GM12878 (cell line): Measurements from ENCODE around the gene RAB6B. TPM values are rescaled to one million over a fixed set of nuclear protein-coding genes. Genes with fewer than 3 reads are reported as not detected.

Experiments
- ATAC-seq: fragments of 200-7000 bp; cut with Tn5 transposase; 3 replicates; pipeline ENCODE4 v1.9.1; 2020; ENCODE audit warnings: mild to moderate bottlenecking, moderate library complexity
- BruUV-seq: library from RNA; stranded (reverse); fragments of 400-500 nt; replicated peaks from 2 replicates; lab custom pipeline; 2021; lab: Mats Ljungman, UMichigan
- CTCF ChIA-PET: fragments of 300-600 bp; sonication (Branson Sonifier 250); formaldehyde crosslinking; extraction: SDS; loops from one replicate; lab custom pipeline; 2021; ENCODE audit warnings: inconsistent platforms; lab: Yijun Ruan, JAX
- POLR2A ChIA-PET: fragments of 350-600 bp; formaldehyde crosslinking; extraction: SDS; loops from one replicate; lab custom pipeline; 2021; ENCODE audit warnings: inconsistent platforms; lab: Charles Lee
- RAD21 ChIA-PET: fragments of 300-600 bp; sonication (Branson Sonifier 250); formaldehyde crosslinking; loops from one replicate; lab custom pipeline; 2023; ENCODE audit warnings: antibody characterized with exemption; ENCODE audit not compliant: unreplicated experiment; lab: Charles Lee
- SMC1A ChIA-PET: fragments of 300-600 bp; sonication (Branson Sonifier 250); formaldehyde crosslinking; loops from one replicate; lab custom pipeline; 2023; ENCODE audit not compliant: unreplicated experiment, uncharacterized antibody; lab: Charles Lee
- DNase-seq: peaks from one replicate; pipeline ENCODE4 v3.0.0-alpha.2; 2011; ENCODE audit warnings: low read depth, low spot score
- FAIRE-seq: peaks from 3 replicates; lab custom pipeline; 2011; peaks lifted over from hg19 to GRCh38; lab: Jason Lieb, UNC
- H2AFZ ChIP-seq: 2 replicates; pipeline ENCODE4 v1.6.0; 2011; ENCODE audit warnings: low read depth, low read length, control low read depth; ENCODE audit not compliant: control insufficient read depth
- H3K27ac ChIP-seq: 2 replicates; pipeline ENCODE4 v1.5.1; 2011; ENCODE audit warnings: control low read depth; ENCODE audit not compliant: control insufficient read depth, insufficient read depth
- H3K27me3 ChIP-seq, 2 experiments: replicated peaks in 1 of 2; 2 replicates each; pipeline versions ENCODE4 v1.6.0 to v1.6.1; 2011; ENCODE audit warnings: low read length in 1 of 2; ENCODE audit not compliant: control insufficient read depth in 2 of 2, insufficient read depth in 2 of 2
- H3K36me3 ChIP-seq, 2 experiments: 2 replicates each; pipeline ENCODE4 v1.5.1; 2011; ENCODE audit warnings: low read length in 1 of 2; ENCODE audit not compliant: control insufficient read depth in 2 of 2, insufficient read depth in 2 of 2
- H3K4me1 ChIP-seq: 2 replicates; pipeline ENCODE4 v1.6.1; 2011; ENCODE audit warnings: mild to moderate bottlenecking, low read length, moderate library complexity, mixed read lengths; ENCODE audit not compliant: control insufficient read depth, insufficient read depth
- H3K4me2 ChIP-seq: 2 replicates; pipeline ENCODE4 v1.6.0; 2011; ENCODE audit warnings: control low read depth; ENCODE audit not compliant: control insufficient read depth, insufficient read depth
- H3K4me3 ChIP-seq: fragments of 200-600 bp; sonication (generic); 2 replicates; pipeline ENCODE4 v1.5.1; 2016
- H3K79me2 ChIP-seq: 2 replicates; pipeline ENCODE4 v1.6.0; 2011; ENCODE audit warnings: low read length; ENCODE audit not compliant: control insufficient read depth, insufficient read depth
- H3K9ac ChIP-seq: 2 replicates; pipeline ENCODE4 v1.8.0; 2011; ENCODE audit warnings: low read length, control low read depth, mixed read lengths; ENCODE audit not compliant: control insufficient read depth, insufficient read depth
- H3K9me3 ChIP-seq: replicated peaks from 3 replicates; pipeline ENCODE4 v1.5.1; 2011; ENCODE audit warnings: mild to moderate bottlenecking, low read length; ENCODE audit not compliant: control insufficient read depth, insufficient read depth
- H4K20me1 ChIP-seq: 2 replicates; pipeline ENCODE4 v1.6.0; 2011; ENCODE audit not compliant: control insufficient read depth, insufficient read depth
- ASH2L ChIP-seq: fragments of 300-600, 200-600 bp; sonication (generic); IDR thresholded peaks from 2 replicates; pipeline ENCODE4 v1.6.1; 2017; ENCODE audit warnings: low read depth, mild to moderate bottlenecking, borderline replicate concordance
- CEBPB ChIP-seq, 2 experiments: fragments of 150-350 bp in 1 of 2; IDR thresholded peaks; 2 replicates each; pipeline ENCODE4 v1.6.1; 2012 to 2014; ENCODE audit warnings: low read depth in 2 of 2, low read length in 2 of 2, borderline replicate concordance in 1 of 2, inconsistent platforms in 1 of 2
- CHD4 ChIP-seq: fragments of 200-600 bp; sonication (generic); IDR thresholded peaks from 2 replicates; pipeline ENCODE4 v1.6.1; 2016; ENCODE audit warnings: mild to moderate bottlenecking
- MYB ChIP-seq: fragments of 150-350 bp; IDR thresholded peaks from 2 replicates; pipeline ENCODE4 v1.6.1; 2014; ENCODE audit warnings: mild to moderate bottlenecking, low read depth, low read length, borderline replicate concordance
- POLR2AphosphoS2 ChIP-seq: IDR thresholded peaks from 2 replicates; pipeline ENCODE4 v1.6.1; 2011; ENCODE audit warnings: low read depth, mild to moderate bottlenecking, low read length, improper control_type of control experiment, moderate library complexity
- POLR2AphosphoS5 ChIP-seq: IDR thresholded peaks from 2 replicates; pipeline ENCODE4 v1.6.1; 2011; ENCODE audit warnings: mild to moderate bottlenecking, low read length, inconsistent platforms
- SMAD5 ChIP-seq: IDR thresholded peaks from 2 replicates; pipeline ENCODE4 v1.6.1; 2016; ENCODE audit warnings: antibody characterized with exemption, low read depth
- SMARCA5 ChIP-seq: fragments of 450-650 bp; IDR thresholded peaks from 2 replicates; pipeline ENCODE4 v1.6.1; 2017; ENCODE audit warnings: mild to moderate bottlenecking
- SMC3 ChIP-seq: IDR thresholded peaks from 2 replicates; pipeline ENCODE4 v1.6.1; 2011; ENCODE audit warnings: low read length, improper control_type of control experiment, borderline replicate concordance
- SP1 ChIP-seq: IDR thresholded peaks from one replicate; pipeline ENCODE4 v1.6.1; 2011; ENCODE audit warnings: low read depth, low read length
- TAF1 ChIP-seq: IDR thresholded peaks from 2 replicates; pipeline ENCODE4 v1.6.1; 2011; ENCODE audit warnings: mild to moderate bottlenecking, low read depth, low read length, borderline replicate concordance
- ZNF207 ChIP-seq: fragments of 450-650 bp; IDR thresholded peaks from 2 replicates; pipeline ENCODE4 v1.6.1; 2014; ENCODE audit warnings: antibody characterized with exemption, mild to moderate bottlenecking, borderline replicate concordance
- ZNF274 ChIP-seq: IDR thresholded peaks from one replicate; pipeline ENCODE4 v1.8.0; 2011; ENCODE audit not compliant: insufficient read length, insufficient read depth
- WGBS: methylation state at CpG from one replicate; pipeline ENCODE4 v1.1.6; 2016; ENCODE audit warnings: low lambda C conversion rate; ENCODE audit not compliant: insufficient replicate concordance, insufficient coverage; ENCODE audit errors: missing lambda C conversion rate; 5-methylcytosine and 5-hydroxymethylcytosine counted together
- in situ Hi-C: fragments of 300-500 bp; cut with MboI; formaldehyde crosslinking; loops from 9 replicates; pipeline ENCODE4 v1.14.3; 2018; ENCODE audit warnings: mixed read lengths
- intact Hi-C: fragments of 100-400 bp; cut with micrococcal nuclease; formaldehyde crosslinking; loops from one replicate; pipeline ENCODE4 v1.14.2; 2022; ENCODE audit not compliant: unreplicated experiment
- polyA plus RNA-seq, 11 experiments: library from polyadenylated mRNA; depleted of rRNA in 4 of 11; unstranded in 6 of 11; stranded (reverse) in 5 of 11; fragments of >200 nt; fragmentation: Nextera tagmentation in 4 of 11; fragmentation: Illumina TruSeq in 1 of 11; extraction: Ambion mirVana in 4 of 11; extraction: Trizol in 1 of 11; gene quantifications; 1 replicate in 1 of 11; 2 replicates in 10 of 11; pipeline versions ENCODE4 v1.2.1 to v1.2.3, GENCODE V29; 2011 to 2016; ENCODE audit warnings: inconsistent platforms in 2 of 11, missing spikeins in 2 of 11, low read depth in 1 of 11
- total RNA-seq, 4 experiments: library from RNA; depleted of rRNA in 3 of 4; stranded (reverse); fragments of >200 nt in 3 of 4; fragmentation: Illumina TruSeq in 1 of 4; extraction: Trizol in 1 of 4; gene quantifications; 2 replicates each; pipeline versions ENCODE4 v1.2.1 to v1.2.3, GENCODE V29; 2013 to 2021
- TF ChIP-seq, protein P1 (sequence below): fragments of 450-650 bp; IDR thresholded peaks from 2 replicates; pipeline ENCODE4 v1.6.1; 2017; ENCODE audit warnings: low read depth, mild to moderate bottlenecking, moderate library complexity

Gene RAB6B
- total and polyA plus RNA-seq, 10 of the 15 experiments (the other 5 are each of a cell fraction or from before 2014, with no cell fraction given), result 0.01 to 0.16 (median 0.04) TPM; not detected in 5

- intact Hi-C loops (no loop called here), in situ Hi-C loops (no loop called here)
- FAIRE-seq (no peak), ATAC-seq (no peak), DNase-seq (no peak)
- H3K4me2 ChIP-seq, result no peak overlapping the region
- 46% methylated on average over 2 of the region's 2 CpGs for WGBS
- ChIA-PET SMC1A (no interaction called here), RAD21 (no interaction called here), POLR2A (no interaction called here), CTCF (no interaction called here)
- H3K4me3 ChIP-seq, result no peak overlapping the region
- no peak overlapping the region for H3K9ac ChIP-seq
- no TSS peak for BruUV-seq
- TF ChIP-seq ASH2L (no peak), SMARCA5 (no peak), SMAD5 (no peak), POLR2AphosphoS2 (no peak), POLR2AphosphoS5 (no peak), TAF1 (no peak), CHD4 (no peak), MYB (no peak), SP1 (no peak), ZNF207 (no peak), CEBPB (IDR thresholded peaks at IDR 0.05; ENCODE audit: borderline replicate concordance in 1 of 2, low read depth in 2 of 2, low read length in 2 of 2) (no peak), ZNF274 (no peak), SMC3 (no peak)
- TF ChIP-seq, protein P1, sequence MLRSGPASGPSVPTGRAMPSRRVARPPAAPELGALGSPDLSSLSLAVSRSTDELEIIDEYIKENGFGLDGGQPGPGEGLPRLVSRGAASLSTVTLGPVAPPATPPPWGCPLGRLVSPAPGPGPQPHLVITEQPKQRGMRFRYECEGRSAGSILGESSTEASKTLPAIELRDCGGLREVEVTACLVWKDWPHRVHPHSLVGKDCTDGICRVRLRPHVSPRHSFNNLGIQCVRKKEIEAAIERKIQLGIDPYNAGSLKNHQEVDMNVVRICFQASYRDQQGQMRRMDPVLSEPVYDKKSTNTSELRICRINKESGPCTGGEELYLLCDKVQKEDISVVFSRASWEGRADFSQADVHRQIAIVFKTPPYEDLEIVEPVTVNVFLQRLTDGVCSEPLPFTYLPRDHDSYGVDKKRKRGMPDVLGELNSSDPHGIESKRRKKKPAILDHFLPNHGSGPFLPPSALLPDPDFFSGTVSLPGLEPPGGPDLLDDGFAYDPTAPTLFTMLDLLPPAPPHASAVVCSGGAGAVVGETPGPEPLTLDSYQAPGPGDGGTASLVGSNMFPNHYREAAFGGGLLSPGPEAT, result no peak
- no peaks in the 10 kb centered on the region for H3K27me3 ChIP-seq
- H2AFZ ChIP-seq, result no peak overlapping the region
- H3K79me2 ChIP-seq, result no peaks in the 10 kb centered on the region
- no peaks in the 10 kb centered on the region for H3K36me3 ChIP-seq
- H3K27ac ChIP-seq, result no peak overlapping the region
- H3K9me3 ChIP-seq, result no peaks in the 10 kb centered on the region; the same call in 2 of the 3 replicates
- no peaks in the 10 kb centered on the region for H4K20me1 ChIP-seq
- peaks cover 49% of the 10 kb centered on the region for H3K4me1 ChIP-seq
Measured at GRCh38 chr3:133853925-133854227, 41.8 kb downstream of the RAB6B start.
